ENCODE measurements around the gene ARFGEF3.

GRCh38 chr6:138246650-138247440 lies 85.1 kb downstream of the ARFGEF3 start:
- TF ChIP-seq CTCF (IDR thresholded peaks at IDR 0.05) (no peak), ZFX (IDR thresholded peaks at IDR 0.05; ENCODE audit: borderline replicate concordance) (no peak)

Measured in 22Rv1 (cell line).